Heart left ventricle (tissue), 16 donors: ENCODE data around the gene KNDC1. TPM values are rescaled to one million over a fixed set of nuclear protein-coding genes. Genes with fewer than 3 reads are reported as not detected.
A peak's percentile ranks its signal among the peaks of the same experiment; 100 is the strongest.

Experiments used
- ATAC-seq, 4 donors: fragments of 200-7000 bp; cut with Tn5 transposase; one replicate each; pipeline ENCODE4 v1.9.1; 2020 to 2022; ENCODE audit warnings: moderate library complexity in 4 of 4, mild to moderate bottlenecking in 3 of 4, moderate number of reproducible peaks in 1 of 4
- DNase-seq, 5 donors: peaks; one replicate each; pipeline ENCODE4 v3.0.0-alpha.2; 2020
- H3K27ac ChIP-seq, 12 donors: fragments of 200-600 bp; sonication (generic) in 4 of 12; one replicate each; pipeline versions ENCODE4 v1.5.0 to v1.8.0; 2016 to 2022; ENCODE audit warnings: mild to moderate bottlenecking in 2 of 12
- H3K27me3 ChIP-seq, 9 donors: fragments of 200-600 bp; sonication (generic) in 2 of 9; one replicate each; pipeline versions ENCODE4 v1.5.1 to v1.8.0; 2016 to 2022; ENCODE audit warnings: mild to moderate bottlenecking in 3 of 9
- H3K36me3 ChIP-seq, 9 donors: fragments of 200-600 bp; sonication (generic) in 2 of 9; one replicate each; pipeline versions ENCODE4 v1.5.0 to v1.8.0; 2018 to 2022; ENCODE audit warnings: mild to moderate bottlenecking in 2 of 9
- H3K4me1 ChIP-seq, 12 donors: fragments of 200-600 bp; sonication (generic) in 4 of 12; one replicate each; pipeline versions ENCODE4 v1.5.0 to v1.8.0; 2016 to 2022; ENCODE audit warnings: mild to moderate bottlenecking in 3 of 12
- H3K4me3 ChIP-seq, 12 donors: fragments of 200-600 bp; sonication (generic) in 4 of 12; one replicate each; pipeline versions ENCODE4 v1.5.0 to v1.8.0; 2017 to 2022; ENCODE audit warnings: mild to moderate bottlenecking in 9 of 12, moderate library complexity in 4 of 12
- H3K9me3 ChIP-seq, 12 donors: fragments of 200-600 bp; sonication (generic) in 4 of 12; one replicate each; pipeline versions ENCODE4 v1.5.0 to v1.8.0; 2016 to 2022; ENCODE audit warnings: mild to moderate bottlenecking in 1 of 12
- POLR2A ChIP-seq, 2 donors: fragments of 450-650 bp; IDR thresholded peaks; one replicate each; pipeline ENCODE4 v1.6.1; 2017; ENCODE audit warnings: antibody characterized with exemption in 2 of 2, mild to moderate bottlenecking in 2 of 2, moderate library complexity in 2 of 2
- WGBS, 4 donors: extraction: QIAGEN DNeasy Blood & Tissue Kit in 2 of 4; methylation state at CpG; one replicate each; pipeline versions ENCODE4 v1.1.5 to v1.1.7; 2013 to 2018; 5-methylcytosine and 5-hydroxymethylcytosine counted together
- intact Hi-C, 10 donors: fragments of 100-400 bp; cut with DNase I; formaldehyde crosslinking; loops; one replicate each; pipeline versions ENCODE4 v1.11.1 to v1.14.2; 2022
- polyA plus RNA-seq, 2 donors: library from polyadenylated mRNA; stranded (reverse); fragments of 200-250 nt; gene quantifications; one replicate each; pipeline ENCODE4 v1.2.3, GENCODE V29; 2013
- total RNA-seq, 9 donors: library from RNA; depleted of rRNA in 2 of 9; stranded (reverse); fragments of >200 nt in 2 of 9; fragmentation: NEBNext Ultra II Directional in 3 of 9; extraction: Animal tissue kit (Norgen Biotek cat#: 25700) in 3 of 9; gene quantifications; one replicate each; pipeline versions ENCODE4 v1.1.0 to v1.2.4, GENCODE V29; 2016 to 2023
- TF ChIP-seq, protein P1 (sequence below), 12 donors: fragments of 200-600 bp; sonication (generic) in 4 of 12; IDR thresholded peaks; one replicate each; pipeline versions ENCODE4 v1.5.0 to v1.8.0; 2018 to 2022; ENCODE audit warnings: antibody characterized with exemption in 12 of 12, mild to moderate bottlenecking in 5 of 12
- donor health status: ischemic (EF 13 %, LVEDD 7.1; RV severe dilation, severe dysfunction).
- donor health status: healthy with polysubstance abuse.
- donor health status: DM: no; HTN: yes; CAD: no.
- donor health status: DM: no; HTN: no; CAD: no.
- donor health status: ischemic (EF 25% LVEDD 6.9; RV normal size, moderate dysfunction).
- donor health status: ischemic (EF 25% LVEDD 5.7; RV mildly dilated, moderate dysfunction).
- donor health status: healthy.
- donor health status: DM: yes; HTN: yes; CAD: no.
- donor health status: ischemic (EF 35%, LVEDD 5.7; RV mildly dilated, moderate dysfunction).
- donor health status: nonischemic (EF 11% LVEDD 7.7; RV severe dilation, severe dysfunction).
- donor health status: DM: yes; HTN: yes; CAD: no.
- donor health status: PGD.
- donor health status: ischemic (EF 29% LVEDD 5.4; RV normal size, mild dysfunction).
- donor health status: nonischemic (EF 23%, LVEDD 6.1; RV moderate dilation, normal function).

KNDC1 gene
- total and polyA plus RNA-seq, 11 donors, result 0.04 to 2.9 (median 0.10) TPM; not detected in 3

DNA sequence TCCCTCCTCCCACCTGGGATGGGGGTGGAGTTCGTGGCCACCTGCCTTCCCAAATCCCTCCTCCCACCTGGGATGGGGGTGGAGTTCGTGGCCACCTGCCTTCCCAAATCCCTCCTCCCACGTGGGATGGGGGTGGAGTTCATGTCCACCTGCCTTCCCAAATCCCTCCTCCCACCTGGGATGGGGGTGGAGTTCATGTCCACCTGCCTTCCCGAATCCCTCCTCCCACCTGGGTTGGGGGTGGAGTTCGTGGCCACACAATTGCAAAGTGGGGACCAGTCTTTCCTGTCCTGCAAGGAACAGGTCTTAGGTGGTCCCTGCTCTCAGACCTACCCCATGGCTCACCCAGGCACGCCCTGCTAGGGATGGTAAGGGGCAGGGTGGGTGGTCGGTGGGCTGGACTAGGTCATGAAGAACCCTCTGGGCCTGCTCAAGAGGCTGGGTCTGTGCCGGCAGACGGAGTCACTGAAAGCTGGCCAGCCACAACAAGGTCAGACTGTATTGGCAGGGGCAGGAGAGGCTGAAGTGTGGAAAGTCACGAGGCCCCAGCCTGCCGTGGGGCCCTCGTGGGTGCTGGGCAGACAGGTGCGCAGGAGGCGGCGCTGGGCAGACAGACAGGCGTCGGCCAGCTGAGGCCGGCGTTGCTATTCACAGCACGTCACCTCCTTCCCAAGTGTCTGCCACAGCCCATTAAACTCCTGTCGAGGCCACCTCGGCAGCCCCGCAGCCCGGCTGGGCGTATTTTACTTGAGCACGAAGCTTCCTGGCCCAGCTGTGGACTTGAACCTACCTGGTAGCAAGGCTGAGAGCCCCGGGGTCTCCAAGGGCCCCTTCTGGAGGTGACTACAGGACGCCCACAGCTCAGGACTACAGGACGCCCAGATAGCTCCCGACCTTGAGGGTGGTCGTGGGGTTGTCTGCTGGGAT, 4.1 kb downstream of the KNDC1 start:
- intact Hi-C loops, result no loop called here
- TF ChIP-seq POLR2A (IDR thresholded peaks at IDR 0.05), result no peak
- TF ChIP-seq, protein P1, sequence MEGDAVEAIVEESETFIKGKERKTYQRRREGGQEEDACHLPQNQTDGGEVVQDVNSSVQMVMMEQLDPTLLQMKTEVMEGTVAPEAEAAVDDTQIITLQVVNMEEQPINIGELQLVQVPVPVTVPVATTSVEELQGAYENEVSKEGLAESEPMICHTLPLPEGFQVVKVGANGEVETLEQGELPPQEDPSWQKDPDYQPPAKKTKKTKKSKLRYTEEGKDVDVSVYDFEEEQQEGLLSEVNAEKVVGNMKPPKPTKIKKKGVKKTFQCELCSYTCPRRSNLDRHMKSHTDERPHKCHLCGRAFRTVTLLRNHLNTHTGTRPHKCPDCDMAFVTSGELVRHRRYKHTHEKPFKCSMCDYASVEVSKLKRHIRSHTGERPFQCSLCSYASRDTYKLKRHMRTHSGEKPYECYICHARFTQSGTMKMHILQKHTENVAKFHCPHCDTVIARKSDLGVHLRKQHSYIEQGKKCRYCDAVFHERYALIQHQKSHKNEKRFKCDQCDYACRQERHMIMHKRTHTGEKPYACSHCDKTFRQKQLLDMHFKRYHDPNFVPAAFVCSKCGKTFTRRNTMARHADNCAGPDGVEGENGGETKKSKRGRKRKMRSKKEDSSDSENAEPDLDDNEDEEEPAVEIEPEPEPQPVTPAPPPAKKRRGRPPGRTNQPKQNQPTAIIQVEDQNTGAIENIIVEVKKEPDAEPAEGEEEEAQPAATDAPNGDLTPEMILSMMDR (IDR thresholded peaks at IDR 0.05), result no peak
- Histone ChIP-seq H3K36me3 (no peaks in the 10 kb centered on the region), H3K27me3 (peaks cover 14 to 58% (median 30%) of the 10 kb centered on the region in 9 donors), H3K4me1 (peaks cover 0 to 21% (median 11%) of the 10 kb centered on the region in 12 donors), H3K4me3 (no peak overlapping the region), H3K27ac (no peak overlapping the region), H3K9me3 (no peaks in the 10 kb centered on the region)
- DNase-seq (peak in 4 of 5 donors; percentile 5 to 20 (median 17)), ATAC-seq (no peak)
- WGBS, 4 donors, result 67 to 74% (median 68%) methylated on average over 19 to 31 of the region's 31 CpGs

DNA sequence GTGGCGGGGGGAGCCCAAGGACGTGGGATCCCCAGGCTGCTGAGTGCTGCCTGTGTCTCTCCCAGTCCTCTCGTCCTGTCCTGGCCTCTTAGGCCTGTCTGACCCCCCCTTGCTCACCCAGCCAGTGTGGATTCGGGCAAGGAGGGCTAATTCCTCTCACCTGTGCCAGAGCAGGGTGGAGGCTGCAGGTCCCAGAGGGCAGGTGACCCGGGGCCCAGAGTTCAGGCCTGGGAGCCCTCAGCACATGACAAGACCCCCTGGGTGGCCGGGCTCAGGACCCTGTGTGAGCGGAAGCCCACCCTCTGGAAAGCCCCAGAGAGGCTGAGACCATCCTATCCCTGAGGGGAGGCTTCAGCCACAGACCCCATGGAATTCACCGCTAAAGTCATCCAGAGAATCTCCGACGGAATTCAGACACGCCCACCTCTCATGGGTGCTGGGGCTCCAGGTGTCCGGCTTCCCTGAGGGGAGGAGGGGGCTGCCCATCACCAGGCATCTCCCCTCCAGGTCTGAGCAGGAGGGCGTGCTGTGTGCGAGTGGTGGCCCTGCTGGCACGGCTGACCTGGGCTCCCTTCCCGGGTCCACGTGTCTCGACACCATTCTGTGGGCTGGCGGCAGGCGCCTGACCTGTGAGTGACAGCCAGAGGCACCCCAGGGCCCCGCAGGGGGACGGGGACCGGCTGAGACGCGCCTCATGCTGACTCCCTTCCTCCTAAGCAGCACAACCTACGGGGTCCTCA, 5.0 kb downstream of the KNDC1 start:
- TF ChIP-seq POLR2A (IDR thresholded peaks at IDR 0.05), result no peak
- TF ChIP-seq, protein P1 (IDR thresholded peaks at IDR 0.05), result no peak
- peaks cover 14 to 53% (median 30%) of the 10 kb centered on the region in 9 donors for H3K27me3 ChIP-seq
- WGBS, 4 donors, result 64 to 74% (median 72%) methylated on average over 19 to 26 of the region's 26 CpGs
- DNase-seq, result peak in 2 of 5 donors; percentile 11 to 25
- no peaks in the 10 kb centered on the region for H3K36me3 ChIP-seq
- H3K9me3 ChIP-seq, result no peaks in the 10 kb centered on the region
- no peak for ATAC-seq
- no peak overlapping the region for H3K27ac ChIP-seq
- H3K4me3 ChIP-seq, result no peak overlapping the region
- peaks cover 0 to 19% (median 11%) of the 10 kb centered on the region in 12 donors for H3K4me1 ChIP-seq
- intact Hi-C loops, result no loop called here

DNA sequence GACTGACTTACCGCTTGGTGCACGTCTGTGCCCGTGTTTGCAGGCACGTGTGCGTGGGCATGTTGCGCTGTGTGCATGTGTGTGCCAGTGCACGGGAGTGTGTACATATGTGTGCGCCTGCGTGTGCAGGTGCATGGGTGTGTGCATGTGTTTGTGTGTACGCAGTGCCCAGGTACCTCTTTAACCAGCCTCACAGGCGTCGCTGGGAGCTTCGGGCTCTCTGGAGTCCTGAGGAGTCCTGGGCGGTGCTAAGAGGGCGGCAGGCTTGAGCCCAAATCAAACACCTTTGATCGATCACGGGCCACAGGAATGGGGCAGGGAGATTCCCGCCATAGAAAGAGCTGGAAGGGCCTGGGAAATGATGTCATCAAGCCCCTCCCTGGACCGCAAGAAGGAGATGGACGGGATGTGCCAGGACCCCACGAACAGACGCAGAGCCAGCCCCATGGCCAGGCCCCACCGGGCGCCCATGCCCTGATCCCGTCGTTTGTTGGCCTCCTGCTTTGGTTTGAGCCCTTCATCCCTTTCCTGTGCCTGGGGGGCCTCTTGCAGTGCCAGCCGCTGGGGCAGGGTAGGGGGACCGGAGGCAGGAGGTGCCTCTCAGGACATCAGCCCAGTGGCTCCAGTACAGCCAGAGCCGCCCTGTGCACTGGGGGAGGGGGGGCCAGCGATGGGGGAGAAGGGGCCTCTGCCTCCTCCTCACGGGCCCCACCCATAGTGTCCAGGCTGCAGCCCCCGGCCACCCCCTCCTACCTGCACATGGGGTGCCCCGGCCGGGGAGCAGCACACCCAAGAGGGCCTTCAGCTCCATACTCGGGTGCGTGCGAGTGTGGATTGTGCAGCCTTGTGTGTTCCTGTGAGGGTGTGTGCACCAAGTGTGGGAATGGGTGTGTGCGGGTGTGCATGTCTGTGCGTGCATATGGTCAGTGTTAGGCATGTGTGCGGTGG, 5.8 kb downstream of the KNDC1 start:
- H3K27me3 ChIP-seq, result peaks cover 11 to 48% (median 22%) of the 10 kb centered on the region in 9 donors
- ATAC-seq (no peak), DNase-seq (peak in 2 of 5 donors; percentile 9 to 25)
- WGBS, 4 donors, result 88 to 90% (median 89%) methylated on average over 29 to 40 of the region's 40 CpGs
- no peaks in the 10 kb centered on the region for H3K9me3 ChIP-seq
- intact Hi-C loops, result no loop called here
- no peaks in the 10 kb centered on the region for H3K36me3 ChIP-seq
- TF ChIP-seq, protein P1 (IDR thresholded peaks at IDR 0.05), result no peak
- TF ChIP-seq POLR2A (IDR thresholded peaks at IDR 0.05), result no peak
- no peak overlapping the region for H3K4me3 ChIP-seq
- peaks cover 0 to 11% (median 7%) of the 10 kb centered on the region in 12 donors for H3K4me1 ChIP-seq
- no peak overlapping the region for H3K27ac ChIP-seq
